RPMI7951 (cell line): ENCODE measurements around the gene ABHD16A. TPM values are rescaled to one million over a fixed set of nuclear protein-coding genes. Genes with fewer than 3 reads are reported as not detected.

Experiments used
- DNase-seq: peaks from one replicate; pipeline ENCODE4 v3.0.0-alpha.2; 2012; ENCODE audit warnings: low read depth
- total RNA-seq: library from RNA; depleted of rRNA; stranded (reverse); fragments of >200 nt; shearing (Covaris generic); gene quantifications from 2 replicates; pipeline ENCODE4 v1.2.3, GENCODE V29; 2014; rRNA removed

The ABHD16A gene
- total RNA-seq, 1 experiment from 2014 or later: 36.9 TPM

DNA sequence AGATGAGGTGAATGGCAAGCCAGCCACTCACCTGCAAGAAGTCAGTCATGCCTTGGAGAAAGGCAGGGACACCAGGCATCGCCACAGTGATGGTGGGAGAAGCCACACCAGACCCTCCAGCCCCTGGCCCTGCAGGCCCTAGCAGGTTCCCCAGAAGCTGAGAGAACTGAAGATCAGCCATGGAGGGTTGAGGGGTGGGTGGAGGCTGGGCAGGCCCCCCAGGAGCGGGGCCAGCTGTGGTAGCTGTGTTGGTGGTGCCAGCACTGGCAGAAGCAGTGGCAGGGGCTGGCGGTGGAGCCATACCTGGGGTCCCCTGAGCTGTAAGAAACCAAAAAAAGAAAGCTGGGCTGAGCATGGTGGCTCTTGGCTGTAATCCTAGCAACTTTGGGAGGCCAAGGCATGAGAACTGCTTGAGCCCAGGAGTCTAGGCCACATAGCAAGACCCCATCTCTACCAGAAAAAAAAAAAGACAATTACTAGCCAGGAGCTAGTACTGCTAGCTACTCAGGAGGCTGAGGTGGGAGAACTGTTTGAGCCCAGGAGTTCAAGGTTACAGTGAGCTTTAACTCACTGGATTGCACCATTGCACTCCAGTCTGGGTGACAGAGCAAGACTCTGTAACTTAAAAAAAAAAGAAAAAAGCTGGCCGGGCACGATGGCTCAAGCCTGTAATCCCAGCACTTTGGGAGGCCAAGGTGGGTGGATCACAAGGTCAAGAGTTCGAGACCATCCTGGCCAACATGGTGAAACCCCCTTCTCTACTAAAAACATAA lies 60.1 kb downstream of the ABHD16A start:
- no peak for DNase-seq

GRCh38 chr6:31641370-31641769 lies 61.8 kb downstream of the ABHD16A start:
- no peak for DNase-seq

DNA sequence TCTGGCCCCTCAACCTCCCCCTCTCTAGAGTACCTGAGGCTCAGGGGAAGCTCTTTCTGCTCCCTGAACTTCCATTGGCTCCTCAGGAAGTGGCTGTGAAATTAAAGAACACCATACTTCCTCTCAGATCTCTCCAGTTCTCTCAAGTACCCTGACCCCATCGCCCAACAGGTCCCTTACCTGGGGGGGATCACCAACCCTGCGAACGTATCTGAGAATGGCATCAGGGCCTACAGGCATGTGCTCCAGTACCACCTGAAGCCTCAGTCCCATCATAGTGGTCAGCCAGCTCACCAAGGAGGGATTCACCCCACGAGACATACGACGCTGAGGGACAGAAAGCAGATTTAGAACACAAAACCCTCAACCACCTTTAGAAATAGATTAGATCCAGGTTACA lies 62.5 kb downstream of the ABHD16A start:
- no peak for DNase-seq

GRCh38 chr6:31639449-31639861 lies 63.7 kb downstream of the ABHD16A start:
- peak; percentile 92 for DNase-seq

DNA sequence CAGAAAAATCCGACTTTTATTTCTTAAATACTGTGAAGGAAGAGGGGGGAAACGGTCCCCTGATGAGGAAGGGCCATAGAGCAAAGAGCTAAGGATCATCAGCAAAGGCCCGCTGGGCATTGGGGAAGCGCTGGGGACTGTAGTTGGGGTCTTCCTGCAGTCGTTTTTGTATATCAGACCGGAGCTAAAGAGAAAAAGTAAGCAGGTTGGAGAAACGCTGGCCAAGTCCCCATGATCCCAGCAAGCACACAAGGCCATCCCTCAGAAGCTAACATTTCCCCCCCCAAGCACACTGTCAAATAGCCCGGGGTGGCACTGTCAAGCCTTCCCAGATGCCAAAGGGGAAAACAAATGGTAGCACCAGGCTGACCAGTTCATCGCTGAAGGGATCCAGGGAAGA lies 64.1 kb downstream of the ABHD16A start:
- peak; percentile 36 for DNase-seq

Other genes with a start within 250 kb of the ABHD16A start
- gene MICB, start 205.2 kb downstream of the ABHD16A start, total RNA-seq: 31.0 and 34.4 TPM in 2 replicates
- gene MCCD1, start 174.4 kb downstream of the ABHD16A start, total RNA-seq: not detected in 2 replicates
- 472 and 494 TPM in 2 replicates for gene DDX39B, start 161.3 kb downstream of the ABHD16A start, total RNA-seq
- 2.3 and 2.6 TPM in 2 replicates for gene ATP6V1G2, start 156.7 kb downstream of the ABHD16A start, total RNA-seq
- 25.0 and 27.5 TPM in 2 replicates for gene NFKBIL1, start 155.7 kb downstream of the ABHD16A start, total RNA-seq
- not detected in 2 replicates for gene LTA, start 131.0 kb downstream of the ABHD16A start, total RNA-seq
- gene TNF, start 127.8 kb downstream of the ABHD16A start, total RNA-seq: 1.7 TPM in 2 replicates
- gene LTB, start 120.9 kb downstream of the ABHD16A start, total RNA-seq: not detected in 2 replicates
- gene LST1, start 117.0 kb downstream of the ABHD16A start, total RNA-seq: not detected in 2 replicates
- gene NCR3, start 110.3 kb downstream of the ABHD16A start, total RNA-seq: 0.36 TPM in 1 of 2 replicates, not detected in the other
- gene AIF1, start 88.1 kb downstream of the ABHD16A start, total RNA-seq: not detected in 2 replicates
- 52.8 and 53.7 TPM in 2 replicates for gene PRRC2A, start 82.6 kb downstream of the ABHD16A start, total RNA-seq
- gene BAG6, start 50.7 kb downstream of the ABHD16A start, total RNA-seq: 124 and 161 TPM in 2 replicates
- gene APOM, start 47.4 kb downstream of the ABHD16A start, total RNA-seq: 2.5 and 3.4 TPM in 2 replicates
- gene C6orf47, start 42.5 kb downstream of the ABHD16A start, total RNA-seq: 13.9 and 18.6 TPM in 2 replicates
- 20.0 and 22.5 TPM in 2 replicates for gene GPANK1, start 38.3 kb downstream of the ABHD16A start, total RNA-seq
- 371 and 469 TPM in 2 replicates for gene CSNK2B, start 37.2 kb downstream of the ABHD16A start, total RNA-seq
- gene LY6G5B, start 33.3 kb downstream of the ABHD16A start, total RNA-seq: 0.36 and 1.3 TPM in 2 replicates
- gene LY6G5C, start 22.3 kb downstream of the ABHD16A start, total RNA-seq: 2.9 and 3.2 TPM in 2 replicates
- gene LY6G6F, start 3.5 kb upstream of the ABHD16A start, total RNA-seq: not detected in 2 replicates
- gene LY6G6D, start 12.0 kb upstream of the ABHD16A start, total RNA-seq: not detected in 2 replicates
- gene LY6G6C, start 18.4 kb upstream of the ABHD16A start, total RNA-seq: not detected in 2 replicates
- gene MPIG6B, start 20.0 kb upstream of the ABHD16A start, total RNA-seq: not detected in 2 replicates
- gene DDAH2, start 26.0 kb upstream of the ABHD16A start, total RNA-seq: 39.4 and 53.3 TPM in 2 replicates
- 1,387 and 1,552 TPM in 2 replicates for gene CLIC1, start 33.2 kb upstream of the ABHD16A start, total RNA-seq
- 14.1 and 17.8 TPM in 2 replicates for gene MSH5, start 36.7 kb upstream of the ABHD16A start, total RNA-seq
- gene SAPCD1, start 59.3 kb upstream of the ABHD16A start, total RNA-seq: 0.72 and 2.7 TPM in 2 replicates
- 0.10 and 0.36 TPM in 2 replicates for gene VWA7, start 74.0 kb upstream of the ABHD16A start, total RNA-seq
- gene VARS1, start 92.4 kb upstream of the ABHD16A start, total RNA-seq: 26.4 and 33.6 TPM in 2 replicates
- 145 and 164 TPM in 2 replicates for gene LSM2, start 103.6 kb upstream of the ABHD16A start, total RNA-seq
- gene HSPA1L, start 112.0 kb upstream of the ABHD16A start, total RNA-seq: 0.68 and 0.84 TPM in 2 replicates
- gene HSPA1A, start 112.2 kb upstream of the ABHD16A start, total RNA-seq: 141 and 155 TPM in 2 replicates
- 82.1 and 101 TPM in 2 replicates for gene HSPA1B, start 124.4 kb upstream of the ABHD16A start, total RNA-seq
- gene NEU1, start 159.5 kb upstream of the ABHD16A start, total RNA-seq: 55.3 and 66.7 TPM in 2 replicates
- gene SLC44A4, start 175.7 kb upstream of the ABHD16A start, total RNA-seq: 1.5 TPM in 1 of 2 replicates, not detected in the other
- 38.6 and 46.1 TPM in 2 replicates for gene EHMT2, start 194.4 kb upstream of the ABHD16A start, total RNA-seq
- gene ZBTB12, start 198.8 kb upstream of the ABHD16A start, total RNA-seq: 1.2 and 1.4 TPM in 2 replicates
- gene C2, start 224.4 kb upstream of the ABHD16A start, total RNA-seq: not detected in 2 replicates
- gene CFB, start 242.8 kb upstream of the ABHD16A start, total RNA-seq: 0.72 and 1.8 TPM in 2 replicates